G401 (cell line): ENCODE results near the gene FRY. TPM values are rescaled to one million over a fixed set of nuclear protein-coding genes. Genes with fewer than 3 reads are reported as not detected.

Experiments
- DNase-seq: peaks from one replicate; pipeline ENCODE4 v3.0.0-alpha.2; 2015; ENCODE audit warnings: low spot score
- in situ Hi-C: cut with HindIII; loops from 2 replicates; pipeline ENCODE4 v1.10.0; 2016; ENCODE audit warnings: low sequenced_read_pairs, mixed read lengths
- total RNA-seq: library from RNA; depleted of rRNA; stranded (reverse); fragments of >200 nt; shearing (Covaris generic); gene quantifications from 2 replicates; pipeline ENCODE4 v1.2.3, GENCODE V29; 2014

The FRY gene
- total RNA-seq, 1 experiment from 2014 or later: 3.1 TPM

- no peak for DNase-seq
- in situ Hi-C loops: no loop called here
These were observed 277.9 kb downstream of the FRY start for GRCh38 chr13:32309312-32310133.

DNA sequence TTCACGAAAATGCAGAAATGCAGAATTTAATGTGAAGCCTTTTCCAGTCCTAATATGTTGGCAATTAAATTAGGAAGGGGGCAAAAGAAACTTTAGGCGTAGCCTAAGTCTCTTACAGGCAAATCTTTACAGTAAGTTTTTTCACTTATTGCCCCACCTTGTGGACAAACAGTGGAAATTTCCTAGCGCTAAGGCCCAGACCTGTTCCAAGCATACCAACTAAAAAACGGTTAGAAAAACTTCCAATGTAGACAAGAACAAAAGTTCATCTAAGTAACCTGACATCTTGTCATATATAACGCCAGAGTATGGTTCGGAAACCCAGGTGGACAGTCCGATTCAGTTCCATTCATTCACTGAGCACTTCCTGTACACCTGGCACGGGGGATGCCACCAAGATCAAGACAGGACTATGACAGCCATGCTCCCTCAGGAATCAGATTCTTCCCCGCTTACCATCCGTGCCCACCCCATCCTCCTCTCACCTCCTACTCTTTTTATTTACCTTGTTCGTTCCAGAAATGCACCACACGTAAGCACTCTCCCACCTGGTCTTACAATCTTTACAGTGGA is 278.6 kb downstream of the FRY start:
- peak; percentile 48 for DNase-seq
- in situ Hi-C loops: no loop called here

DNA sequence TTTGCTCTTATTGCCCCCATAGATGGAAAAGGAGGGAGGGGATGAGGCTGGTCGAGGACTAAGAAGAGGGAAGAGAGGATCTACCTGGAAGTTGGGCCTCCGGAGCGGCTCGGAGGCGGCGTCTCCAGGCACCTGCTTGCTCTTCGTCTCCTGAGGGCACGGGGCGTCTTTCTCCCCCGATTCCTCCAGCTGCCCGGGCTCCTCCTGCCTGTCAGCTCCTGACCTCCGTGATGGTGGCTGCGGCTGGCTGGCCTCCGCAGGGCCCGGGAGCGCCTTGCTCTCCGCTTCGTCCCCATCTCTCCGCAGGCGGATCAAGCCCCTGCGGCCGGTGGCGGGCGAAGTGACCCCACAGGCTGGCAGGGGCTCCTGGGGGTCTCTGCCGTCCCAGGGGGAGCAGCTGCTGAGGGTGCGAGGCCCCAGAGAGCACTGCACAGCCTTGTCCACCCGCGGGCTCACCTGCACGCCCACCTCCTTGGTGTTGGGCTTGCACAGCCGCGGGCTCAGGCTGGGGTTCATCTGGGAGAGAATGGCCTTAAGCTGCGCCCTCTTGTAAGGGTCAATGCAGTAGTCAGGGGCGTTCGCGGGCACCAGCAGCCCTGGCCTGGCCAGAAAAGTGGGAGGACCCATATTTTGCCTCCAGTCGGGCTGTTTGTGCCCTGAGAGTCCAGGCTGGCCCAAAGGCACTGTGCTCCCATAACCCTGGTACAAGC is 279.8 kb downstream of the FRY start:
- in situ Hi-C loops: no loop called here
- no peak for DNase-seq

GRCh38 chr13:32314271-32315237 is 283.0 kb downstream of the FRY start:
- no peak for DNase-seq
- in situ Hi-C loops: no loop called here

GRCh38 chr13:32315238-32316027 is 283.9 kb downstream of the FRY start, which contains the start of the genes BRCA2 and ZAR1L:
BRCA2 (plus strand) TSS chr13:32315508; CDS start chr13:32316461, 953 bp downstream.
ZAR1L (minus strand) TSS chr13:32315363; CDS start chr13:32311925, 3,438 bp downstream.
- in situ Hi-C loops: no loop called here

DNA sequence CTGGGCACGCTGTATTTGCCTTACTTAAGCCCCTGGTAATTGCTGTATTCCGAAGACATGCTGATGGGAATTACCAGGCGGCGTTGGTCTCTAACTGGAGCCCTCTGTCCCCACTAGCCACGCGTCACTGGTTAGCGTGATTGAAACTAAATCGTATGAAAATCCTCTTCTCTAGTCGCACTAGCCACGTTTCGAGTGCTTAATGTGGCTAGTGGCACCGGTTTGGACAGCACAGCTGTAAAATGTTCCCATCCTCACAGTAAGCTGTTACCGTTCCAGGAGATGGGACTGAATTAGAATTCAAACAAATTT is 284.4 kb downstream of the FRY start:
- DNase-seq: no peak
- in situ Hi-C loops: no loop called here

More at GRCh38 chr13:32315238-32316027, 283.9 kb downstream of the FRY start, which contains the start of the genes BRCA2 and ZAR1L:
- peak; percentile 84 for DNase-seq

DNA sequence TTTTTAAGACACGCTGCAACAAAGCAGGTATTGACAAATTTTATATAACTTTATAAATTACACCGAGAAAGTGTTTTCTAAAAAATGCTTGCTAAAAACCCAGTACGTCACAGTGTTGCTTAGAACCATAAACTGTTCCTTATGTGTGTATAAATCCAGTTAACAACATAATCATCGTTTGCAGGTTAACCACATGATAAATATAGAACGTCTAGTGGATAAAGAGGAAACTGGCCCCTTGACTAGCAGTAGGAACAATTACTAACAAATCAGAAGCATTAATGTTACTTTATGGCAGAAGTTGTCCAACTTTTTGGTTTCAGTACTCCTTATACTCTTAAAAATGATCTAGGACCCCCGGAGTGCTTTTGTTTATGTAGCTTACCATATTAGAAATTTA is 284.9 kb downstream of the FRY start:
- no peak for DNase-seq
- in situ Hi-C loops: no loop called here

DNA sequence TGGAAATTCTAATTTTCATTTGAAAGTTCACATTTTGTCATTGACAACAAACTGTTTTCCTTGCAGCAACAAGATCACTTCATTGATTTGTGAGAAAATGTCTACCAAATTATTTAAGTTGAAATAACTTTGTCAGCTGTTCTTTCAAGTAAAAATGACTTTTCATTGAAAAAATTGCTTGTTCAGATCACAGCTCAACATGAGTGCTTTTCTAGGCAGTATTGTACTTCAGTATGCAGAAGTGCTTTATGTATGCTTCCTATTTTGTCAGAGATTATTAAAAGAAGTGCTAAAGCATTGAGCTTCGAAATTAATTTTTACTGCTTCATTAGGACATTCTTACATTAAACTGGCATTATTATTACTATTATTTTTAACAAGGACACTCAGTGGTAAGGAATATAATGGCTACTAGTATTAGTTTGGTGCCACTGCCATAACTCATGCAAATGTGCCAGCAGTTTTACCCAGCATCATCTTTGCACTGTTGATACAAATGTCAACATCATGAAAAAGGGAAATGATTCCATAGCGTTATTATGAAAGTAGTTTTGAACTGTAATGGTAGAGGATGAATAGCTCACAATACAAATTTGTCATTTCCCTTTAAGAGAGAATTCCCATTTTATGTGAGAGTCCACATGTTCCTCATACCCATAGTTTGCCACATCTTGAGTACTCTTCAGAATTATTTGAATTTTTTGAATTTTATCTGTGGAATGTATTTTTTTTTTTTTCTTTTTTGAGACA is 286.3 kb downstream of the FRY start:
- DNase-seq: no peak
- in situ Hi-C loops: no loop called here

GRCh38 chr13:32320528-32320927 is 289.0 kb downstream of the FRY start:
- in situ Hi-C loops: no loop called here
- no peak for DNase-seq

DNA sequence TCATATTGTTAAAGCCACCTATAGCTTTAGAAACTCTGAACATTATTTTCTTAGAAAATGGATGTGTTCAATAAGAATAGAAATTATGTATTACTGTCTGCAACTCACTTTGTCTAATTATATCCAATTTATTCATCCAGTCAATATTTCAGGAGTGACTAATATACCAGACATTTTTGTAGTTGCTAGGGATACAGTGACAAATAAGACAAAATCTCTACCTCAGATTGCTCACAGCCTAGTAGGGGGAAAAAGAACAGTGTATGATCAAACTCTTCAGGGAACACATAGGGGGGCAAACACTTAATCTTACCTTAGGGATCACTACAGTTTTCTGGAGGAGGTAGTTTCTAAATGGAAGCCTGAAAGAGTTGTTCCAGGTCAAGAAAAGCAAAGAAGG is 292.3 kb downstream of the FRY start:
- in situ Hi-C loops: no loop called here
- DNase-seq: no peak

DNA sequence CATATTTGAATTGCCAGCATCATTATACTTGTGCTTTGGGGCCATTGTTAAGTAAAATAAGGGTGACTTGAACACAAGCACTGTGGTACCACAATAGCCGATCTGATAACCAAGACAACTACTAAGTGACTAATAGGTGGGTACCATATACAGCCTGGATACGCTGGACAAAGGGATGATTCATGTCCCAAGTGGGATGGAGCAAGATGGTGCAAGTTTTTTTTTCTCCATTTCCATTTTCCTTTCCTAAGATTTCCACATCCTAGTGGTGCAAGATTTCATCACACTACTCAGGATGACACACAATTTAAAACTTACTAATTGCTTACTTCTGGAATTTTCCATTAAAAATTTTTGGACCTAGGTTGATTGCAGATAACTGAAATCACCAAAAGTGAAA is 298.9 kb downstream of the FRY start:
- no peak for DNase-seq
- in situ Hi-C loops: no loop called here

DNA sequence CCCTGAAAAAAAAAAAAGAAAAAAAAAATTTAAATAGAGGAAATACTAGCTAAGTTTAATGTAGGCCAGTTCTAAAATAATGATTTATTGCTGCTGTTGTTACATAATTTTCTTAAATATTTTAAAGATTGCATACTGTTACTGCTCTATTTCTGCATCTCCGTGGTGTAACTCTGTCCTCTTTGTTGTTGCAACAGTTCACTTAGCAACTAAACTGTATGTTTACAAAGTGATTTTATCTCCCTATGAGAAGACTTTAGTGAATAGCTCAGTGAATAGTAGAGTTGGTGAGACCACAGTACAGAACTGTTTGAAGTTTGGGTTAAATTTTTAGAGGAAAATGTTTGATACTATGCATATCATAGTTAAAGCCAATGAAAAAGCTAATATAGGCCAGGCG is 303.1 kb downstream of the FRY start:
- in situ Hi-C loops: no loop called here
- DNase-seq: no peak

- in situ Hi-C loops: no loop called here
These were observed 309.3 kb downstream of the FRY start for GRCh38 chr13:32340914-32341313.

DNA sequence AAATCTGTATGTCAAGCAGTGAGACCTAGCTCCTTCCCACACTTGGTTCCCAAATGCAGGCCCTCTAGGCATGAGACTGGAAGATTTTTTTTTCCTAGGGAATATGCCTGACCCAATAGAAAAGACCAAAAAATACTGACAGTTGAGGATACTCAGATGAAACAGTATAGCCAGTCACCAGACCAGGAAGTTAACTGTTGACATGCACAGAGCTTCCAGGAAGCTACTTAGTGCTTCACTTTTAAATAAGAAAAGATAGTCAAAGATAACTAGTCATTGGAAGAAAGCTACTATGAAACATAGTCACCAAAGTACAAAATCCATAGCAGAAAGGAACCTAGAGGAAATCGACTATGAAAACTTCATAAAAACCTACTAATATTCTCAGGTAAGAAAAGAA is 316.1 kb downstream of the FRY start:
- DNase-seq: no peak

More at GRCh38 chr13:32340914-32341313, 309.3 kb downstream of the FRY start:
- DNase-seq: no peak

More for the DNA sequence above, 316.1 kb downstream of the FRY start:
- in situ Hi-C loops: no loop called here
